ENCODE measurements around the gene GABBR2.

DNA sequence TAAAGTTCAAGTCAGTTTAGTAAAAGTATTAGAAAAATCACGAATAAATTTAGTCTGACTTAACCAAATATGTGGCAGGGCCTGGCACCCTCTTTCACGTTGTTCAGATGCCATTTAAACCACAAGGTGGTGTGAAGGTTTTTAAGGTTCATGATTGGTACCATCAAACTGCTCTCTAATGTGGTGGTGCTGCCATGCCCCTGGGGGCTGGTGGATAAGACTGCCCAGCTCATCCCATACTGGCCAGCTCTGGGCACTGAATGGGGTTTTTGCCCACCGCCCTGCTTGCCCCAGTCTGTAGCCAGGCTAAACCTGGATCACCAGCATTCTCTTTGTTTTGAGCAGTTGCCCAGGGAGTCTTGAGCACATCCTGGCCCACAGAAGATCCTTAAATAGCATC is 159.3 kb downstream of the GABBR2 start:
- TF ChIP-seq, protein P1, sequence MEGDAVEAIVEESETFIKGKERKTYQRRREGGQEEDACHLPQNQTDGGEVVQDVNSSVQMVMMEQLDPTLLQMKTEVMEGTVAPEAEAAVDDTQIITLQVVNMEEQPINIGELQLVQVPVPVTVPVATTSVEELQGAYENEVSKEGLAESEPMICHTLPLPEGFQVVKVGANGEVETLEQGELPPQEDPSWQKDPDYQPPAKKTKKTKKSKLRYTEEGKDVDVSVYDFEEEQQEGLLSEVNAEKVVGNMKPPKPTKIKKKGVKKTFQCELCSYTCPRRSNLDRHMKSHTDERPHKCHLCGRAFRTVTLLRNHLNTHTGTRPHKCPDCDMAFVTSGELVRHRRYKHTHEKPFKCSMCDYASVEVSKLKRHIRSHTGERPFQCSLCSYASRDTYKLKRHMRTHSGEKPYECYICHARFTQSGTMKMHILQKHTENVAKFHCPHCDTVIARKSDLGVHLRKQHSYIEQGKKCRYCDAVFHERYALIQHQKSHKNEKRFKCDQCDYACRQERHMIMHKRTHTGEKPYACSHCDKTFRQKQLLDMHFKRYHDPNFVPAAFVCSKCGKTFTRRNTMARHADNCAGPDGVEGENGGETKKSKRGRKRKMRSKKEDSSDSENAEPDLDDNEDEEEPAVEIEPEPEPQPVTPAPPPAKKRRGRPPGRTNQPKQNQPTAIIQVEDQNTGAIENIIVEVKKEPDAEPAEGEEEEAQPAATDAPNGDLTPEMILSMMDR (IDR thresholded peaks at IDR 0.05), result no peak
- TF ChIP-seq POLR2AphosphoS5 (IDR thresholded peaks at IDR 0.05) (no peak), POLR2A (IDR thresholded peaks at IDR 0.05) (no peak)

Data from breast epithelium (tissue), 3 donors.